Daoy (cell line): ENCODE results near the gene LRRC4. TPM values are rescaled to one million over a fixed set of nuclear protein-coding genes. Genes with fewer than 3 reads are reported as not detected.

ENCODE experiments used
- DNase-seq: peaks from one replicate; pipeline ENCODE4 v3.0.0-alpha.2; 2015; ENCODE audit warnings: low read depth
- total RNA-seq: library from RNA; depleted of rRNA; stranded (reverse); fragments of >200 nt; shearing (Covaris generic); gene quantifications from 2 replicates; pipeline ENCODE4 v1.2.3, GENCODE V29; 2014

The LRRC4 gene
- total RNA-seq, 1 experiment from 2014 or later, result 0.51 TPM

- no peak for DNase-seq
Measured at GRCh38 chr7:128006550-128007302, 24.5 kb downstream of the LRRC4 start.

DNA sequence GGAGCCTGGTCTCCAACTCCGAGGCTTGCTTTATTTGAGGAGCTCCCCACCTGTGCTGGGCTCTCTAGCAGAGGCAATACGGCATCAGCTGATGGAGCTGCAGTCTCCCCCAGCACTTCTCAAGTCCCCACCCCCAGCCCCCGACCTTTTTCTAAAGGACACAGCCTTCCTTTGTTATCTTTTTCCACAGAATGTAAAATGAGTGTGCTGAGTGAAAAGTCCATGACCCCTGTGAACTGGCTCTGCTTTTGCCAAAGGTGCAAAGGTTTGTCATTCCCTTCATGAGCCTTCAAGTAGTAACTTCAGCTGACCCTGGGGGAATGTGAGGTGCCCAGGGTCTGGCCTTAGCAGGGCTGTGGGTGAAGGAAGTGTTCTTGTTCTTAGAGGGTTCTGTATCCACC, 25.5 kb downstream of the LRRC4 start:
- DNase-seq, result no peak

DNA sequence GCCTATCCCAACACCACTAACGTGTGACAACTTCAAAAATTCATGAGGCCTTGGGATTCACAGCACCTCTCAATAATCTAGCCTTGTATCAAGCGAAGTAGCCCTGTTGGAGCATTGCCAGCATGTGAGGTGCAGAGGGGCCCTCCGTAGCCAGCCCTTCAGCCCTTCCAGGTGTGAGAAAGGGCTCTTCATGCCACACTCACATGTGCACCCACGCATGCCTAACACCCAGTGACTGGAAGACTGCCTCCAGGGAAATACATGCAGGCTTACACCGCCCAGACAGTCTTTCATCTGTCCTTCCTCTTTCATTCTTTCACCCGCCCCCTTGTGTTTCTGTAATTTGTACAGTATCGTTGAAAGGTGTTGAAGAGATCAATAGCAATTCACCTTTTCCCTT, 26.1 kb downstream of the LRRC4 start:
- DNase-seq, result no peak

DNA sequence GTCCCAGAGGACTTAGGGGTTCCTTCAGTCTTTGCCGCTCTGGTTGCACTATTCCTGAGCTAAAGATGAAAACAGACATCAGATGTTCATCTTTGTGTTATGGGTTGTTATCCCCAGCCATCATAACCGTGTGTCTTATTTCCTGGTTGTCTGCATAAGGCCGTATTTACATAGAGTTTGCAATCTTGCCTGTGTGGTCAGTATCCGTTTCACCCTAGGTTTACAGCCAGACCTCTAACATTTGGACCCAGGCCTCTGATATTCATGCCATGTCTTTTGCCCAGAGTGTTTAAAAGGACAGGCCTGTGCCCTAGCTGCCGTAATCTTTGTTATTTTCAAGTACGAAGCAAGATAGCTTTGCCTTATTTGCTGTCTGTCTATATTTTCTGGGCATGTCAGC, 26.6 kb downstream of the LRRC4 start:
- no peak for DNase-seq

DNA sequence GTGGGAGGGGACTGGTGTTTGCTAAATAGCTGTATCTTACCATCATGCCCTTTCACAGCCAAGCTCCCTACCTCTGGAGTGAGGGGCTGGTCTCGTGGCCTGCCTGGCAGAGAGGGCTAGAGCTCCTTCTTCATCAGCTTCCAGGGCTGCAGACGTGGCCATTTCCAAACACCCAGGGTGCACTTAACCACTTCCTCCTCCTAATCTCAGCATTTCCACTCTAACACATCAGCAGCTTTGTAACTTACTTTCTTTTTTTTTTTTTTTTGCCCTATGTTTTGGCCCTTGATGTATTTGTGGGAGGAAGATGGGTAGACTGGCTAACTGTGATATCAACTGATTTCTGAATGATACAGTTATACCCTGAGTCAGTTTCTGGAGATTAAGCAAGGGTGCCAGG, 27.4 kb downstream of the LRRC4 start:
- DNase-seq, result no peak

GRCh38 chr7:128003167-128003566, 28.1 kb downstream of the LRRC4 start:
- no peak for DNase-seq

DNA sequence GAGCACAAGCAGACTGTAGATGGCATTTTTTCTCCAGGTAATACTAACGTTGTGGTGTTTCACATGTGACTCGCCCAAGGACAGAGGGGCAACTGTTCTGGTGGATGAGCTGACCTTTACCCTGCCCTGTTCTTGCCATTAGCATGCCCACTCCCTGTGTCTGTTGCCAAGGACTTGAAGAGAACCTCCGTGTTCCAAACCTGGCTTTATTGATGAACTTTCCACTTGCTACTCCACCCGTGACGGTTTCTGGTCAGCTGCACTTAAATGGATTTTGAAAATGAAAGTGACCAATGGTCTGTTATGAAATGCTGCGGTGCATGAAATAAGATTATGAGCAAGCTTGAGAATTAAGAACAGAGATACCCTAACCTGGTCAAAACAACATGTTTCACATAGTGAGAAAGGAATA, 30.4 kb downstream of the LRRC4 start:
- DNase-seq, result no peak

GRCh38 chr7:128000048-128000447, 31.2 kb downstream of the LRRC4 start:
- DNase-seq, result no peak

DNA sequence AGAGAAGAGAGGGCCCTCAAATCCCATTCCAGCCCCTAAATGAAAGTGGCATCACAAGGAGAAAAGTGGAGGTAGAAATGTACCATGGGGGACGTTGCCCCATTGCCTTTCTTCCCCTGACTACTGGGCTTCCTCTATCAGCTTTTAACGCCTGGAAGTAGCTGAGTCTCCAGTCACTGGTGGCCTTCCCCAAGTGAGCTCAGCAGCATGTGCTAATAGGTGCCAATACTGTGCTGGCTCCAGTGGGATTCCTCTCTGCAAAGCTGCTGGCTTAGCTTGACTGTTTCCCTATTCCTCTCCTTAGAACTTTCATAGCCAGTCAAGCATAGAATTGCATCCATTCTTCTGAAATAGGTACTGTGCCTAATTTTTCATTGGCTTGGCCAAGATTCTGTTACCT, 32.6 kb downstream of the LRRC4 start:
- DNase-seq, result no peak

DNA sequence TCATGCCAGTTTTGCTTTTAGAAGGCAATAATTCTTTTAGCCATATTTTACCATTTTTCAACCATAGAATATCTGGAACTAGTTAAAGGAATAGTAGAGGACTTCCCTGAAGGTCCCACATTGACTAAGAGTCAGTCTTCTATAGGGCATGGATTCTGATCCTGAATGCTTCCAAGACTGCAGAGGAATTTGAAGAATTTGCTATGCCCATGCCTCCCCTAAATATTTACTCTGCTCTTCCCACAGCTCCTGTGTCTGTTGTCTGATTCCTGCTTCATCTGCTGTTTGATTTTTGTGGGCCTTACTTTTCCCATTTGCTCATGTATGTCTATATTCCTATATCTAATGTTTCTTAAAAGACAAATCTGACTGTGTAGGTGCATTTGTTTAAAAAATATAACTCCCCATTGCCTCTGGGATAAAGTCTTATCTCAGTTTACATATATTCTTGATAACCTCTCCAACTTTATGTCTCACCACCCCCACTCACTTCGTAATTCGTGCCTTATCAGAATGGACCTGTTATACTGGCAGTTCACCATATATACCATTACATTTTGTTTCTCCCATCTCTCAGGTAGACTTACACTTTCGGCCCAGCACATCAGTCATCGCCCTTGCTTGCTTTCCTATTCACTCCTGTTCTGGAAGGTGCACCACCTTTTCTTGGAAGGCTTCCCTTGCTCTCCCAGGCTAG, 33.9 kb downstream of the LRRC4 start:
- no peak for DNase-seq

- no peak for DNase-seq
Measured at GRCh38 chr7:127996253-127997071, 34.8 kb downstream of the LRRC4 start.

DNA sequence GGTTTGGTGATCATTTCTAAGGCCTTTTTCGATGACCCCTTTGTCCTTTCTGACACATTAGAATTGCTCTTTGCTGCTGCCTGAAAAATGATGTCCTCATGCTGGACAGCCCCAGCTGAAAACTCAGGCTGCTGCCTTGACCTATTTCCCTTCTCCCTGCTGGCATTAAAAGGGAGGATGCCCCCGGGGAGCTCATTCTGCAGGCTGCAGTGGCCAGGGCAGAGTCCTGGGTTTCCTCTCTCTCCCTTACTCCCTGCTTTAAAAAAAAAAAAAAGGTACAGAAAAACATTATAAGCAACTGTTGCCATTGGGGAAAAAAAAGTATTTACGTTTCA, 35.4 kb downstream of the LRRC4 start:
- DNase-seq, result no peak

DNA sequence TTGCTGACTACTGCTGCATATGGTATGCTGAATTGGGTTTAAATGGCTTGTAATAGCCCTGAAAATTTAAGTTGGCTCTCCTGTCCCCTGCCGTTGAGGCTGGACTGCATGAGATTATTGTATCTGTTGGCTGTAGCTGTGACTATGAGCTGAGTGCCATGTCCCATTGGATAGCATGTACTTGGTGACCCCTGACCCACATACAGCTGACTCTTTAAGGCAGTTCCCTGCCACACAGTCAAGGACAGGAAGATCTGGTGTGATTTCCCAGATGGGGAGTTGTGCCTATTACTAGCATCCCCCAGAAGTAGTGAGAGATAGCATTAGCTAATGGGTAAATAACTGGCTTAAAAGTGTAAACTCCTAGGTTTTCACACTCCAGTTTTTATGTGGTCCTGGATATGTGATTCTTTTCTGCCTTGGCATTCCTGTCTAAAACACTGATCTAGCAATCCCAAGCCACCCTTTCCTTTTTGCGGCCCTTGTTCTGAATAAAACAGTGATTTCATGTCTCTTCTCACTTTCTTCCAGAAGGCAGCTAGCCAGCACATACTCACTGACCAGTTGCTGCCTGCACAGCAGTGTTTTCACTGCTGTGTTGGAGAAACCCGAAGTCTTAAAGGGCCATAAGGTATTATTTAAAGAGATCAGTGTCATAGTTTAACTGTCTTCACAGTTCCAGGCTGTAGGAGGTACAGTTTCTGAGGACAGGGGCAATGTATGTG, 35.9 kb downstream of the LRRC4 start:
- no peak for DNase-seq

GRCh38 chr7:127993987-127994386, 37.2 kb downstream of the LRRC4 start:
- no peak for DNase-seq

- DNase-seq, result no peak
Measured at GRCh38 chr7:127993317-127993716, 37.9 kb downstream of the LRRC4 start.

DNA sequence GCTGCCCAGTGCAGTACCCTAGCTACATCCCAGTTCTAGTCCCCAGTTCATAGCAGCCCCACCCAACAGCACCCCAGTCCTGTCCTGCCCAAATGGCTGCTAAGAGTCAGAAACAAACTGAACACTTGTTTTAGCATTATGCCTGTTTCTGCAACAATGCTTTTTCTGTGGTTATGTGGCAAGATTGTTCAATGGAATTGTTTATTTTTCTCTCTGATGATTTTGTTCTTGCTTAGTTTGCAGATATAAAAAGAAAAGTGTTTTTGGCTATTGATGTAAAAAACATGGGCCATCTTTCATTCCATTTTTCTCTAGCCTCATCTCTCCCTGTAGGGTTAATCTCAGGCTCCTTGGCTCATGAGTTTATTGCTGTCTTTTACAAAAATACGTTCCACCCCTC, 42.5 kb downstream of the LRRC4 start:
- no peak for DNase-seq

DNA sequence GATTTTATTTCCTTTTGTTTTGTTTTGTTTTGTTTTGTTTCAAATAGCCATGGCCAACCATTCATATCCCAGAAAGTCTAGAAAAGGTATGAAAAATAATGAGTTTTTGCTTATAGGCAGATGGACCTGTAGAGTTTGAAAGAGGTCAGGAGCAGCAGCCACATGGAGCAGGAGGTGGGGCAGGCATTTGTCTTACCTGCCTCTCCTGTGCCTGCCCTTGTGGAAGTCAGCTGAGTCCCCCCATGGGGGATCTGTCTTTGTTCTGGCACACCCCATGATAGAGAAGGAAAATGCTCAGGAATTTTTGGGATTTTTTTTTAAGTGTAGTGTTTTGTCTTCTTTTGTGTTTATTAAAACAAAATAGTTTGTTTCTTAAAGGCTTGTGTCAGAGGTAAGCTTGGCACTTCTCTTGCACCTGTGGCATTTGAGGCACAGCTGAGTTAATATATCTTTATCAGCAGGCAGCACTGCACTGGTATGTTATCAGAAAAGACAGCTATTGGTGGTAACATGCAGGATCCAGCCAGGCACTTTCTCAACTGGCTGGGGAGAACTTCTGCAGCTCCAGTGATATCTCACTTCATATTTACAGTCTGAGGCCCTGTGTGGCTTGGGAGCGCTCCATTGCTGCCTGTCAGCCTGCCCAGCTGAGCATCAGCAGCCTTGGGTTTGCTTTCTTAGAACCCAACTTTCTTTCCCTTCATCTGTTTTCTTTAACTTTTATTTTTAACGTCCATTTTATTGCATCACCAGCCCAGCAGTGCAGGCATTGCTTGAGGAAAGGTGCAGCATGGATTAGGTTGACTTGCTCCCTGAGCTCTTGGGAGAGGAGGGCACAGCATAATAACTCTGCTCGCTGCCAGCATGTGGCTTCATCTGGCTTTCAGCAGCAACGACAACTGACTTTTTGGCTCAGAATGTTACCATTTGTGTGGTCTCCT, 44.4 kb downstream of the LRRC4 start:
- DNase-seq, result no peak

DNA sequence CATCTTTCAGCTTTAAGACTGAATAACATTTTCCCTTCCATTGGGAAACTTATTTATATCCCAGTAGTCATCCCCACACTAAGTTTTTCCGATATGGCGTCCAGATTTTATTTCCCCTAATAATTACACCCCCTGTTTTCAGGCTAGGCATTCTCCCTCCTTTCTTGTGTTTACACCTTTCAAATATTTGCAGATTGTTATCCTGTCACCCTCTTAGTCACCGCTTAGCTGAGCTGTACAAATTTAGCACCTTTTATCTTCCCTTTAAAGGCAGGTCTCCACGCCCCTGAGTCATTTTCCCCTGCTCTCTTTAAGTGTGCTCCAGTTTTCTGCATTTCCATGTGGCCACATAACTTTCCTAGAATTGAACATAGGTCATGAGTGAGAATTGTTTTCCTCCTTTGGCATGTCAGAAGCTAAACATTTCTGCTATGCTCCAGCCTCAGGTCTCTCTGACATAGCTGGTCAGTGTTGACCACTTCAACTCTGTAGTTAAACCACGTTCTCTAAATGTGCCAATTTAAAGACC, 47.4 kb downstream of the LRRC4 start:
- DNase-seq, result peak; percentile 22

DNA sequence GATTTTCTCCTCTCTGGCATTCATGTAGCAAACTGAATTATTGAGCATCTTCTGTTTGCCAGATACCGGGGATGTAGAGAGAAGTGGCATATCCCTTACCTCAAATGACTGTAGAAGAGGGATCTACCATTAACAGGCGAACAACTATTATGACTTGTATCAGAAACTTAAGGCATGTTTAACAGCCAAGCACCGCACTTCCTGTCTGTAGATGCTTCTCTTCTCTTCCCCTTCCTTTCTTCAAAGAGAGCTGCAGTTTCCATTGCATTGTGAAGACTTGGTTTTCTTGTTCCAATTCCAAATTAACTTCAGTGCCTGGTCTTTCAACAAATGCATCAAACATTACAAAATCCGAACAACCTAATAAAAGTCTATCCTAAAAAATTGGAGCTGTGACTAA, 49.3 kb downstream of the LRRC4 start:
- no peak for DNase-seq

DNA sequence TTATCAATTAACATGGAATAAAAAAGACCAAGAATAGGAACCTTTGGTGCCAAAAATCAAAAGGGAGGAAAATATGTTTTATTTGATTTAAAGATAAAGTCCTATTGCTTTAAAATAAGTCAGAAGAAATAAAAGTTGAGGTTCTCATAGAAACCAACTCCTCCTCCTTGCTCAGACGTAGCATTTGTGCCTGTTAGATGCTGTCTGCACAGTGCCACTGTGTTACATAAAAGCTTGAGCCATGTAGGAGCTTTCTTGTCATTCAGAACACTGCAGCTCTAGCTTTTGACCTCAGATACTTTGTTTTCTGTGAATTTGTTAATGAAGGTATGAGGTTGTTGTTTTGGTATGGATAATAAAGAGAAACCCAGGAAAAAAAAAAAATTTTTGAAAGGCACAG, 50.3 kb downstream of the LRRC4 start:
- no peak for DNase-seq

DNA sequence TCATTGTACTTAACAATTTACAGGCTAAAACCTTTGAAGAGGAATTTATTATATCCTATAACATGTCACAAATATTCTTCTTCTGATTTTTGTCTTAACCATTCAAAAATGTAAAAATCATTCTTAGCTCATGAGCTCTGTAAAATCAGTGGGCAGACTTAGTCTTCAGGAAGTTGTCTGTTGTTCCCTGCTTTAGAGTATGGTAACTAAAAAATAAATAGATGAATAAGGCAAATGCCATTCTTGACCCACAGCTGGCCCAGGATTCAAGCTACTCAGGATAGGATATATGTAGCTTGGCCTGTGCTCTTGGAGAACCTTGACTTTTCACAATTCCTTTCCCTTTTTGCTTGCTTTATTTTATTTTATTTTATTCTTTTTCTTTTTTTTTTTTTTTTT, 51.5 kb downstream of the LRRC4 start:
- no peak for DNase-seq
